Subcutaneous adipose tissue (tissue), 4 donors: ENCODE results near the gene STRBP. TPM values are rescaled to one million over a fixed set of nuclear protein-coding genes. Genes with fewer than 3 reads are reported as not detected.

Experiments
- CTCF ChIP-seq: fragments of 450-650 bp; IDR thresholded peaks from one replicate; pipeline ENCODE4 v1.5.1; 2016; ENCODE audit warnings: low read depth, mild to moderate bottlenecking, control low read depth, antibody characterized with exemption, moderate library complexity
- total RNA-seq, 4 donors: library from RNA; depleted of rRNA; stranded (reverse); fragments of >200 nt; gene quantifications; one replicate each; pipeline ENCODE4 v1.1.0, GENCODE V29; 2016

STRBP gene
- total RNA-seq, 4 donors from 2014 or later = 6.6 to 11.3 (median 10.0) TPM

DNA sequence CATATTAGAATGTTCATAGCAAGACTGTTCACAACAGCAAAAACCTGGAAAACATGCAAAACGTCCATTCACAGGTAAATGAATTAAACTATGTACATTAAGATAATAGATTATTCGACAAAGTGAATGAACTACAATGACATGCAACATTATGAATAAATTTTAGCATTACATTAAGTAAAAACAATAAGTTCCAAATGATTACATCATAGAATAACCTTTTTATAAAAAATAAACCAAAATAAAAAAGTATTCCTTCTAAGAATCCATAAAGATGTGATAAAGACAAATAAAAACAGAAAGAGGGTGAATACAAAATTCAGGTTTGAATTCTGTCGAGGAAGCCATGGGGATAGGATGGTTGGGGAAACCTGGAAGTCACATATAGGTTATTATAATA lies 57.3 kb downstream of the STRBP start:
- no peak for TF ChIP-seq CTCF

DNA sequence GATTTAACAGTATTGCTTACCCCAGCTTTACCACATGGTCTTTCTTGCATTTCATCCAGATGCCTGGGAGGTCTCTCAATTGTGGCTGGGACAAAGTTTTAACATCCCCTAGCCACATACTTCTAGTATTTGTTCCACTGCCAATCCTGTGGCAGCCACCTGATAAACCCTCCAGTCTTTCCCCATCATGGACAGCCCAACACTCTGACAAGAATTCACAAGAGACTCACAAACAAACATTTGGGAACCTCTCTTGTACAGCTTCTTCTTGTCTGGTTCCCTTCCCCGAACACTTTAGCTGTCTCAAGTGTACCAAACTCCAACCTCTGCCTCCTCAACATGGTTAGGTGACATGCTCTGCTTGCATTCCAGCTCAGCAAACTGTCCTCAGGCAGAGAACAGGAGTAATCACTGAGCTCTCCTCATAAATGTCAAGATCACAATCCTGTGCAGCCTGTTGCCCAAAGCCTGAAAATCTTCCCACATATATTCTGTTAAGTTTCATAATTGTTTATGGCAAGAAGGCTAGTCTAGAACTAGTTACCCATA lies 59.7 kb downstream of the STRBP start:
- no peak for TF ChIP-seq CTCF

DNA sequence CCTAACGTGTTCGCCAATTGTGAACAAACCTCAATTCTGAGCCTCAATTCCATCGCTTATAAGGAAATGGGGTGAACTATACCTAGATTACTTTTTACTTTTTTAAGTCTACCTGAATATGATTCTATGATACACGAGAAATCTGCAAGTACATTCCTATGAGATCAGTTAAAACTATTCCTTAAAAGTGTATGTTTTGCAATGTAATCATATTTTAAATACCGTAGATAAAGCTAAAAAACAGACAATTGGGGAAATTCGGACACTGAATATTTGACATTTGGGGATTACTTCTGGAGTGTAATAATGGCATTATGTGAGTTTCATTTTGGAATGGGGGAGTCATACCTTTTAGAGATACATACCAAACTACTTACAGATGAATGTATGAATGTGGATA lies 62.3 kb downstream of the STRBP start:
- TF ChIP-seq CTCF = no peak

DNA sequence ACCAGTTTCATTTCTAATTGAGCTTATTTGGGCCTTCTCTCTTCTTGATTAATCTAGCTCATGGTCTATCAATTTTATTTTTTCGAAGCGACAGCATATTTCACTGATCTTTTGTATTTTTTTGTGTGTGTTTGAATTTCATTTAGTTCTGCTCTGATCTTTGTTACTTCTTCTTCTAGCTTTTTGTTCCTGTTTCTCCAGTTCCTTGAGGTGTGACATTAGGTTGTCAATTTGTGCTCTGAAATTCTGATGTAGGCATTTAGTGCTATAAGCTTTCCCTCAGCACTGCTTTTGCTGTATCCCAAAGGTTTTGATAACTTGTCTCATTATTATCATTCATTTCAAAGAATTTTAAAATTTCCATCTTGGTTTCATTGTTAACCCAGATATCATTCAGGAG lies 67.3 kb downstream of the STRBP start:
- no peak for TF ChIP-seq CTCF

GRCh38 chr9:123196124-123196523 lies 72.3 kb downstream of the STRBP start:
- TF ChIP-seq CTCF = no peak

DNA sequence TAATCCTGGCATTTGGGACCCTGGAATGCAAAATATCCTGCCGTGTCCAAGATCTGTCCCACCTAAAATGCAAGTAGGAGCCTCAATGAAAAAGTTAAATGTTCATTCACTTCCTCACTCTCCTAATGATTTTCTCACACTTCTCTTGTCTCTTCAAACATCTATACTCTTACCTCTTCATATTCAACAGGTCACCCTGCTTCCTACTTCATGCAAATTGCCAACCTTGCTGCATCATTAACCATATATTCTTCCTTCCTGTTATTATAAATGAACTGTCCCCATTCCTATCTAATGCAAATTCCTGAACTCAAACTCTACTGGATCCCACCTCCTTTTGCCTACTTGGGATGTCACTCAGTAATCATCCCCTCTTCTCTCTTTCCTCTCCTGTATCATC lies 74.4 kb downstream of the STRBP start:
- TF ChIP-seq CTCF = no peak

DNA sequence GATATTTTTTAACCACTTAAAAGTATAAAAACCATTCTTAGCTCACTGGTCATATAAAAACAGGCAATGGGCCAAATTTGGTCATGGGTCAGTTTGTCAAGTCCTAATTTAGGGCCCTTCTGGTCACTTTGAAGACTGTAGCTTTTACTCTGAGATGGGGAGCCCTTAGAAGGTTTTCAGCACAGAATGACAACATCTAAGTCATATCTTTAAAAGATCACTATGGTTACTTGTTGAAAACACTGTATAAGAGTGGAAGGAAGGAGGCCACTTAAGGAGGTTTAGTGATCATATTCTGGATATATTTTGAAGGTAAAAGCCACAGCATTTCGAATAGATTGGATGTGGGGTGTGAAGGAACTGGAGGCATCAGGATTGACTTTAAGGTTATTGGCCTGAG lies 76.7 kb downstream of the STRBP start:
- no peak for TF ChIP-seq CTCF
